Measurements from ENCODE around the gene CNNM2. TPM values are rescaled to one million over a fixed set of nuclear protein-coding genes. Genes with fewer than 3 reads are reported as not detected.

CNNM2 gene
- total RNA-seq, 4 donors from 2014 or later: 15.2 to 19.2 (median 15.9) TPM

DNA sequence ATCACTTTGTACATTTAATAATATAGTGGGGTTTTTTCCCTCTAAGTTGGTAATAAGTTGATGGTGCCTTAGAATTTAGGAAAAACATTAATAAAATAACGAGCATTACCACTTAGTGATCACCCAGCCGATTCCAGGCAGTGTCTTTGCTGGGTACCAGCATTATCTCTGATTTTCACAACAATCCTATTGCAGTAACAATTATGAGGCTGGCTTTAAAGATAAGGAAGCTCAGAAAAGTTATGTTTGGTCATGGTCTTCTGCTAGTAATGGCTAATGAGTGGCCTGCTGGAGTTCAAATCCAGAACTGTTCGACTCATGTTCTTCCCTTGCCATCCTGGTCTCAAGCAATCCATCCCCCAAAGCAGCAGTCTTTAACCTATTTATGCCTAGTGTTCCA, 127.9 kb downstream of the CNNM2 start:
- Histone ChIP-seq H3K36me3 (no peaks in the 10 kb centered on the region), H3K27ac (no peak overlapping the region), H3K9me3 (no peaks in the 10 kb centered on the region), H3K4me1 (peaks cover 6 to 10% of the 10 kb centered on the region in 2 donors), H3K27me3 (no peaks in the 10 kb centered on the region), H3K4me3 (replicated peaks in 1 of 3) (no peak overlapping the region)
- no peak for DNase-seq
- whole genome bisulfite sequencing, 2 donors: 90 to 96% methylated on average over 3 of the region's 3 CpGs
- TF ChIP-seq, protein P1, sequence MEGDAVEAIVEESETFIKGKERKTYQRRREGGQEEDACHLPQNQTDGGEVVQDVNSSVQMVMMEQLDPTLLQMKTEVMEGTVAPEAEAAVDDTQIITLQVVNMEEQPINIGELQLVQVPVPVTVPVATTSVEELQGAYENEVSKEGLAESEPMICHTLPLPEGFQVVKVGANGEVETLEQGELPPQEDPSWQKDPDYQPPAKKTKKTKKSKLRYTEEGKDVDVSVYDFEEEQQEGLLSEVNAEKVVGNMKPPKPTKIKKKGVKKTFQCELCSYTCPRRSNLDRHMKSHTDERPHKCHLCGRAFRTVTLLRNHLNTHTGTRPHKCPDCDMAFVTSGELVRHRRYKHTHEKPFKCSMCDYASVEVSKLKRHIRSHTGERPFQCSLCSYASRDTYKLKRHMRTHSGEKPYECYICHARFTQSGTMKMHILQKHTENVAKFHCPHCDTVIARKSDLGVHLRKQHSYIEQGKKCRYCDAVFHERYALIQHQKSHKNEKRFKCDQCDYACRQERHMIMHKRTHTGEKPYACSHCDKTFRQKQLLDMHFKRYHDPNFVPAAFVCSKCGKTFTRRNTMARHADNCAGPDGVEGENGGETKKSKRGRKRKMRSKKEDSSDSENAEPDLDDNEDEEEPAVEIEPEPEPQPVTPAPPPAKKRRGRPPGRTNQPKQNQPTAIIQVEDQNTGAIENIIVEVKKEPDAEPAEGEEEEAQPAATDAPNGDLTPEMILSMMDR (IDR thresholded peaks at IDR 0.05): no peak
- TF ChIP-seq POLR2A (IDR thresholded peaks at IDR 0.05): no peak
- intact Hi-C loops (cut with DNase I): no loop called here

DNA sequence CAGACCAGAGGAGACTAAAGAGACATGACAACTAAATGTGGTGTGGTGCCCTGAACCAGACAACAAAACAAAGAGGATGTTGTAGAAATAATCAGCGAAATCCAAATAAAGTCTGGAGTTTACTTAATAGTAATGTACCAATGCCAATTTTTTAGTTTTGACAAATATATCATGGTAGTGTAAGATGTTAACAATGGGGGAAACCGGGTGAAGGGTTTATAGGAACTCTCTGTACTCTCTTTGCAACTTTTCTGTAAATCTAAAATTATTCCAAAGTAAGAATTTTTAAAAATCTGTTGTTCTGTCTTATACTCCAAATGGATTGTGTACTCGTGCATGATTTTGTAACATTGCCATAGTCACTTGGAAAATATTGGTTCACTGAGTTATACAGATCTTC, 129.3 kb downstream of the CNNM2 start:
- 94 to 99% methylated on average over 3 of the region's 3 CpGs for WGBS, 2 donors
- Histone ChIP-seq H3K4me1 (peaks cover 1 to 3% of the 10 kb centered on the region in 2 donors), H3K36me3 (no peaks in the 10 kb centered on the region), H3K27me3 (no peaks in the 10 kb centered on the region), H3K27ac (no peak overlapping the region), H3K9me3 (no peaks in the 10 kb centered on the region), H3K4me3 (replicated peaks in 1 of 3) (no peak overlapping the region)
- intact Hi-C loops (cut with DNase I): no loop called here
- DNase-seq: no peak
- no peak for TF ChIP-seq POLR2A (IDR thresholded peaks at IDR 0.05)
- TF ChIP-seq, protein P1 (IDR thresholded peaks at IDR 0.05): no peak

DNA sequence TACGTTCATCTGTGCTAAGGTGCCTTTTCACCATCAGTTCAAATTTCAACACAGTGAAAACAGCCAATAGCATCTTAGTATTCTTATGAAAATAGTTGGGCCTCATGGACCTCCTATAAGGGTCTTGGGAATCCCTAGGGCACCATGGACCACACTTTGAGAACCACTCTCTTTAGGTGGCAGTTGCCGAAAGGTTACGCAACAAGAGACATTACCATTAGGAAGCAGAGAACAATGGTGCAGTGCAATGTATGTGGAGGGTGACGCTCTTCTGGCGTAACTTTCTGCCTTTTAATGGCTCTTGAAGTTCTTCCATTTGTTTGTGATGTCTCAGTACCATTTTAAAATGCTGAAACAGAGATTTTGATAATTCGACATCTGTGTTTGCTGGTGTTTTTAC, 131.1 kb downstream of the CNNM2 start:
- intact Hi-C loops (cut with DNase I): no loop called here
- no peak for DNase-seq

DNA sequence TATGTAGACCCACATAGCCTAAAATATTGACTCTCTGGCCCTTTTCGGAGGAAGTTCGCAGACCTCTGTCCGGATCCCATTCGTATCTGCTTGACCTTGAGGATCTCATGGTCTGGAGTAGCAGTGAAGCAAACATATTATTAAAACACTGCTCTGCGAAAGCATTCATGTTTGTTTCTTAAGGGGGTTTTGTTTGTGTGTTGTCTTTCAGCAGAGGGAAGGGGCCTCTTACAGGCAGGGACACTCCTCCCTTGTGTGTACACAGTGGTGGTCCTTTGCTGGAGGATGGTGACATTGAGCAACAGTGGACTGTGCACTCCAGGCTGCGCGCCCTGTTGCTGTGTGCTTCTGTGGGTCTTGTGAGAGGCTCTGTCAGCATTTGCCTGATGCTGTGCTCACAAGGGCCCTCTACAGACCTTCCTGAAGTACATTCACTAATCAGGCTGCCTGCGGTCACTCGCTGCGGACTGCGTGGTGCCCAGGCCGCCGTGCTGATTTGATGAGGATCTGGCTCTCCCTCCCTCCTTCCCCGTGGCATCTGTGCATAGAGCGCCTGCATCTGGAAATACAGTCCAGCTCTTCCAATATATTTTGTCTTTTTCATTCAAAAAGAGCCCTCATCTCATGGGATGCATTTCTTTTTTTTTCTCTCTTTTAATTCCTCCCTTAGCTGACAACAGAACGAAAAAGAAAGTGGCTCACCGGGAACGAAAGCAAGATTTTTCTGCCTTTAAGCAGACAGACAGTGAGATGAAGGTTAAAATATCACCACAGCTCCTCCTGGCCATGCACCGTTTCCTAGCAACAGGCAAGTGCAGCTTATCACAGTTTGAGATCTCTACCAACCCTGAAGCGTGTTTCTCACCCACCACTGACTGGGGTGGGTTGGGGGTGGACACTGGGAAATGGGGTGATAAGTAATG, 135.8 kb downstream of the CNNM2 start:
- H3K4me1 ChIP-seq: peaks cover 0 to 4% of the 10 kb centered on the region in 2 donors
- 31 to 47% methylated on average over 20 of the region's 20 CpGs for WGBS, 2 donors
- peak overlapping the region in 1 of 3 donors; percentile 10 for H3K4me3 ChIP-seq (replicated peaks in 1 of 3)
- H3K27me3 ChIP-seq: no peaks in the 10 kb centered on the region
- H3K9me3 ChIP-seq: no peaks in the 10 kb centered on the region
- DNase-seq: peak; percentile 64 to 65
- H3K27ac ChIP-seq: no peak overlapping the region
- H3K36me3 ChIP-seq: no peaks in the 10 kb centered on the region
- TF ChIP-seq, protein P1 (IDR thresholded peaks at IDR 0.05): peak in 3 of 6 experiments; percentile 35 to 40 (median 40)
- no peak for TF ChIP-seq POLR2A (IDR thresholded peaks at IDR 0.05)
- intact Hi-C loops (cut with DNase I): no loop called here

More for the DNA sequence above, 131.1 kb downstream of the CNNM2 start:
- TF ChIP-seq, protein P1 (IDR thresholded peaks at IDR 0.05): no peak
- TF ChIP-seq POLR2A (IDR thresholded peaks at IDR 0.05): no peak
- H3K36me3 ChIP-seq: no peaks in the 10 kb centered on the region
- 96 to 98% methylated on average over 6 of the region's 6 CpGs for WGBS, 2 donors
- no peak overlapping the region for H3K4me3 ChIP-seq (replicated peaks in 1 of 3)
- no peak overlapping the region for H3K27ac ChIP-seq
- H3K9me3 ChIP-seq: no peaks in the 10 kb centered on the region
- peaks cover 0 to 4% of the 10 kb centered on the region in 2 donors for H3K4me1 ChIP-seq
- H3K27me3 ChIP-seq: no peaks in the 10 kb centered on the region

DNA sequence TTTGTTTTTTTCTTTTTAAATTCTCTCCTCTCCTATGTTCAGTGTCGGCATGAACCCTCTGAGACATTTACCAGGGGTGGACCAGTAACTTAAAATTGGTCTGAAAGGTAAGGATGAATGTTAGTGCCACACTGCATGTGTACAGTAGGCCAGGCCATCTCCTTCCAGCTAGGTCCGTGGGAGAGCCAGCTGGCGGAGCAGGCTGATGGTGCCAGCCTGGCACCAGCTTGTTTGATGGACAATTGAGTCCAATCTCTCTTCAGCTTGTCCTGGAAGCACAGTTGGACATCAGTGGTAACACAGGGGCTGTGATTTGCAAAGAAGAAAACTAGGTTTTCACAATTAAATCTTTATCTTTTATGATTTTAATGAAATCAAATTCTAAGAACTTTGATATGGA, 136.5 kb downstream of the CNNM2 start:
- TF ChIP-seq POLR2A (IDR thresholded peaks at IDR 0.05): no peak
- intact Hi-C loops (cut with DNase I): no loop called here
- H3K4me3 ChIP-seq (replicated peaks in 1 of 3): no peak overlapping the region

More for the DNA sequence above, 136.5 kb downstream of the CNNM2 start:
- H3K9me3 ChIP-seq: no peaks in the 10 kb centered on the region
- 83% methylated on average over 3 of the region's 3 CpGs for WGBS, 2 donors
- no peaks in the 10 kb centered on the region for H3K36me3 ChIP-seq
- no peak for DNase-seq
- H3K27ac ChIP-seq: no peak overlapping the region
- no peaks in the 10 kb centered on the region for H3K27me3 ChIP-seq
- peaks cover 0 to 4% of the 10 kb centered on the region in 2 donors for H3K4me1 ChIP-seq
